Heart right ventricle (tissue), 16 donors: ENCODE results near the gene DHRSX. TPM values are rescaled to one million over a fixed set of nuclear protein-coding genes. Genes with fewer than 3 reads are reported as not detected.
"Not testable (repeated sequence)": the region's sequence is repeated elsewhere in the genome, so short reads cannot be mapped to it uniquely, and the experiment has no call there.

Experiments used
- ATAC-seq, 8 donors: fragments of 200-7000 bp; cut with Tn5 transposase; one replicate each; pipeline ENCODE4 v1.9.1; 2020; ENCODE audit warnings: mild to moderate bottlenecking in 8 of 8, moderate library complexity in 8 of 8, moderate number of reproducible peaks in 1 of 8
- DNase-seq, 2 donors: peaks; one replicate each; pipeline ENCODE4 v3.0.0-alpha.2; 2020
- H3K27ac ChIP-seq, 10 donors: fragments of 200-600 bp; sonication (generic) in 2 of 10; one replicate each; pipeline versions ENCODE4 v1.5.0 to v1.8.0; 2020 to 2022; ENCODE audit warnings: mild to moderate bottlenecking in 3 of 10
- H3K27me3 ChIP-seq, 7 donors: fragments of 200-600 bp; one replicate each; pipeline ENCODE4 v1.8.0; 2021 to 2022; ENCODE audit warnings: mild to moderate bottlenecking in 2 of 7
- H3K36me3 ChIP-seq, 9 donors: fragments of 200-600 bp; sonication (generic) in 1 of 9; one replicate each; pipeline versions ENCODE4 v1.5.0 to v1.8.0; 2020 to 2022; ENCODE audit warnings: mild to moderate bottlenecking in 2 of 9
- H3K4me1 ChIP-seq, 9 donors: fragments of 200-600 bp; sonication (generic) in 1 of 9; one replicate each; pipeline versions ENCODE4 v1.5.0 to v1.8.0; 2020 to 2022; ENCODE audit warnings: mild to moderate bottlenecking in 4 of 9
- H3K4me3 ChIP-seq, 10 donors: fragments of 200-600 bp; sonication (generic) in 2 of 10; one replicate each; pipeline versions ENCODE4 v1.5.0 to v1.8.0; 2020 to 2022; ENCODE audit warnings: mild to moderate bottlenecking in 7 of 10, moderate library complexity in 2 of 10
- H3K9me3 ChIP-seq, 11 donors: fragments of 200-600 bp in 10 of 11; sonication (generic) in 2 of 11; one replicate each; pipeline versions ENCODE4 v1.5.0 to v1.8.0; 2013 to 2022; ENCODE audit warnings: mild to moderate bottlenecking in 2 of 11, control low read depth in 1 of 11, moderate library complexity in 1 of 11
- WGBS, 2 donors: extraction: QIAGEN DNeasy Blood & Tissue Kit; methylation state at CpG; one replicate each; pipeline ENCODE4 v1.1.7; 2013; ENCODE audit warnings: inconsistent platforms in 1 of 2; 5-methylcytosine and 5-hydroxymethylcytosine counted together
- intact Hi-C, 10 donors: fragments of 100-400 bp; cut with DNase I; formaldehyde crosslinking; loops; one replicate each; pipeline versions ENCODE4 v1.11.1 to v1.14.2; 2022
- polyA plus RNA-seq, 2 donors: library from polyadenylated mRNA; stranded (reverse); fragments of 200-250 nt; gene quantifications; one replicate each; pipeline ENCODE4 v1.2.3, GENCODE V29; 2013
- total RNA-seq, 10 donors: library from RNA; stranded (reverse); fragmentation: NEBNext Ultra II Directional in 3 of 10; extraction: Animal tissue kit (Norgen Biotek cat#: 25700) in 3 of 10; gene quantifications; one replicate each; pipeline versions ENCODE4 v1.2.1 to v1.2.4, GENCODE V29; 2021 to 2023
- TF ChIP-seq, protein P1 (sequence below), 9 donors: fragments of 200-600 bp; sonication (generic) in 2 of 9; IDR thresholded peaks; one replicate each; pipeline versions ENCODE4 v1.5.0 to v1.8.0; 2021 to 2022; ENCODE audit warnings: antibody characterized with exemption in 9 of 9, mild to moderate bottlenecking in 5 of 9, moderate library complexity in 1 of 9
- donor health status: Arrhythmogenic right ventricular cardiomyopathy.
- donor health status: ischemic (EF 13 %, LVEDD 7.1; RV severe dilation, severe dysfunction).
- donor health status: healthy with polysubstance abuse.
- donor health status: DM: no; HTN: yes; CAD: no.
- donor health status: DM: no; HTN: no; CAD: no.
- donor health status: ischemic (EF 25% LVEDD 6.9; RV normal size, moderate dysfunction).
- donor health status: ischemic (EF 25% LVEDD 5.7; RV mildly dilated, moderate dysfunction).
- donor health status: healthy.
- donor health status: DM: yes; HTN: yes; CAD: no.
- donor health status: Ischemic cardiomyopathy.
- donor health status: ischemic (EF 35%, LVEDD 5.7; RV mildly dilated, moderate dysfunction).
- donor health status: nonischemic (EF 11% LVEDD 7.7; RV severe dilation, severe dysfunction).
- donor health status: DM: yes; HTN: yes; CAD: no.
- donor health status: PGD.
- donor health status: ischemic (EF 29% LVEDD 5.4; RV normal size, mild dysfunction).
- donor health status: nonischemic (EF 23%, LVEDD 6.1; RV moderate dilation, normal function).

Gene DHRSX
- total and polyA plus RNA-seq, 12 donors, result 13.8 to 35.9 (median 26.2) TPM

DNA sequence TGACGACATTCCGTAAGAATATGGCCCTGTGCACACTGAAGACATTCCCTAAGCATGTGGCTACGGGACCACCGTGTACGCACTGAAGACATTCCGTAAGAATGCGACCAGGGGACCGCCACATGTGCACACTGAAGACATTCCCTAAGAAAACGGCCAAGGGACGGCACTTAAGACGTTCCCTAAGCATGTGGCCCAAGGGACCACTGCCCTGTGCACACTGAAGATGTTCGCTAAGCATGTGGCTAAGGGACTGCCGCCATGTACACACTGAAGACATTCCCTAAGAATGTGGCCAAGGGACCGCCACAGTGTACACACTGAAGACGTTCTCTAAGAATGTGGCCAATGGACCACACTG is 21.4 kb downstream of the DHRSX start:
- Histone ChIP-seq H3K36me3 (peaks cover 0 to 5% (median 0%) of the 10 kb centered on the region in 9 donors), H3K27me3 (no peaks in the 10 kb centered on the region), H3K4me3 (no peak overlapping the region), H3K4me1 (peaks cover 0 to 27% (median 6%) of the 10 kb centered on the region in 9 donors), H3K9me3 (peaks cover 0 to 5% (median 0%) of the 10 kb centered on the region in 11 donors), H3K27ac (no peak overlapping the region)
- TF ChIP-seq, protein P1, sequence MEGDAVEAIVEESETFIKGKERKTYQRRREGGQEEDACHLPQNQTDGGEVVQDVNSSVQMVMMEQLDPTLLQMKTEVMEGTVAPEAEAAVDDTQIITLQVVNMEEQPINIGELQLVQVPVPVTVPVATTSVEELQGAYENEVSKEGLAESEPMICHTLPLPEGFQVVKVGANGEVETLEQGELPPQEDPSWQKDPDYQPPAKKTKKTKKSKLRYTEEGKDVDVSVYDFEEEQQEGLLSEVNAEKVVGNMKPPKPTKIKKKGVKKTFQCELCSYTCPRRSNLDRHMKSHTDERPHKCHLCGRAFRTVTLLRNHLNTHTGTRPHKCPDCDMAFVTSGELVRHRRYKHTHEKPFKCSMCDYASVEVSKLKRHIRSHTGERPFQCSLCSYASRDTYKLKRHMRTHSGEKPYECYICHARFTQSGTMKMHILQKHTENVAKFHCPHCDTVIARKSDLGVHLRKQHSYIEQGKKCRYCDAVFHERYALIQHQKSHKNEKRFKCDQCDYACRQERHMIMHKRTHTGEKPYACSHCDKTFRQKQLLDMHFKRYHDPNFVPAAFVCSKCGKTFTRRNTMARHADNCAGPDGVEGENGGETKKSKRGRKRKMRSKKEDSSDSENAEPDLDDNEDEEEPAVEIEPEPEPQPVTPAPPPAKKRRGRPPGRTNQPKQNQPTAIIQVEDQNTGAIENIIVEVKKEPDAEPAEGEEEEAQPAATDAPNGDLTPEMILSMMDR (IDR thresholded peaks at IDR 0.05), result no peak
- WGBS, 2 donors, result 97 to 98% methylated on average over 15 of the region's 15 CpGs
- intact Hi-C loops, result loop anchor here in 1 of 10 donors (10.0 kb wide), 1 partner anchor 65 kb away; no protein-coding TSS in a partner anchor
- ATAC-seq (no peak), DNase-seq (no peak)

- no peak overlapping the region for H3K27ac ChIP-seq
- H3K27me3 ChIP-seq, result no peaks in the 10 kb centered on the region
- peaks cover 0 to 5% (median 0%) of the 10 kb centered on the region in 11 donors for H3K9me3 ChIP-seq
- DNase-seq, result no peak
- peaks cover 0 to 5% (median 0%) of the 10 kb centered on the region in 9 donors for H3K36me3 ChIP-seq
- TF ChIP-seq, protein P1 (IDR thresholded peaks at IDR 0.05), result no peak
- no peak overlapping the region for H3K4me3 ChIP-seq
- peaks cover 0 to 21% (median 4%) of the 10 kb centered on the region in 9 donors for H3K4me1 ChIP-seq
- no peak for ATAC-seq
- intact Hi-C loops, result loop anchor here in 1 of 10 donors (10.0 kb wide), 1 partner anchor 64 kb away; no protein-coding TSS in a partner anchor
- 85 to 90% methylated on average over 21 of the region's 21 CpGs for WGBS, 2 donors
Observed at GRCh38 chrX:2478546-2479419, 22.0 kb downstream of the DHRSX start.

GRCh38 chrX:2477313-2477712 is 23.5 kb downstream of the DHRSX start:
- H3K9me3 ChIP-seq, H3K36me3 ChIP-seq, H3K27ac ChIP-seq, H3K4me3 ChIP-seq, H3K27me3 ChIP-seq, ATAC-seq, DNase-seq: not testable (repeated sequence)
- peaks cover 0 to 12% (median 0%) of the 10 kb centered on the region in 9 donors for H3K4me1 ChIP-seq
- WGBS, 2 donors, result 94 to 95% methylated on average over 11 of the region's 11 CpGs
- intact Hi-C loops, result loop anchor here in 1 of 10 donors (10.0 kb wide), 1 partner anchor 63 kb away; no protein-coding TSS in a partner anchor

- Histone ChIP-seq H3K27ac (no peak overlapping the region), H3K27me3 (no peaks in the 10 kb centered on the region), H3K4me3 (no peak overlapping the region), H3K4me1 (peaks cover 0 to 7% (median 0%) of the 10 kb centered on the region in 9 donors), H3K9me3 (peaks cover 0 to 5% (median 0%) of the 10 kb centered on the region in 11 donors), H3K36me3 (peaks cover 0 to 5% (median 0%) of the 10 kb centered on the region in 9 donors)
- DNase-seq, result no peak
- intact Hi-C loops, result loop anchor here in 1 of 10 donors (10.0 kb wide), 1 partner anchor 60 kb away; no protein-coding TSS in a partner anchor
- ATAC-seq, result no peak
- 90 to 92% methylated on average over 18 of the region's 18 CpGs for WGBS, 2 donors
- TF ChIP-seq, protein P1 (IDR thresholded peaks at IDR 0.05), result no peak
Observed at GRCh38 chrX:2474963-2475726, 25.6 kb downstream of the DHRSX start.
